GM18499 (cell line): ENCODE measurements around the gene ARHGEF17.
"Not testable (repeated sequence)": the region's sequence is repeated elsewhere in the genome, so short reads cannot be mapped to it uniquely, and the experiment has no call there.

Experiments used
- ATAC-seq: cut with Tn5 transposase; IDR thresholded peaks from one replicate; pipeline ENCODE4 v1.9.1; 2021; ENCODE audit warnings: moderate number of reproducible peaks; ENCODE audit not compliant: insufficient read depth, unreplicated experiment

The ARHGEF17 gene, protein sequence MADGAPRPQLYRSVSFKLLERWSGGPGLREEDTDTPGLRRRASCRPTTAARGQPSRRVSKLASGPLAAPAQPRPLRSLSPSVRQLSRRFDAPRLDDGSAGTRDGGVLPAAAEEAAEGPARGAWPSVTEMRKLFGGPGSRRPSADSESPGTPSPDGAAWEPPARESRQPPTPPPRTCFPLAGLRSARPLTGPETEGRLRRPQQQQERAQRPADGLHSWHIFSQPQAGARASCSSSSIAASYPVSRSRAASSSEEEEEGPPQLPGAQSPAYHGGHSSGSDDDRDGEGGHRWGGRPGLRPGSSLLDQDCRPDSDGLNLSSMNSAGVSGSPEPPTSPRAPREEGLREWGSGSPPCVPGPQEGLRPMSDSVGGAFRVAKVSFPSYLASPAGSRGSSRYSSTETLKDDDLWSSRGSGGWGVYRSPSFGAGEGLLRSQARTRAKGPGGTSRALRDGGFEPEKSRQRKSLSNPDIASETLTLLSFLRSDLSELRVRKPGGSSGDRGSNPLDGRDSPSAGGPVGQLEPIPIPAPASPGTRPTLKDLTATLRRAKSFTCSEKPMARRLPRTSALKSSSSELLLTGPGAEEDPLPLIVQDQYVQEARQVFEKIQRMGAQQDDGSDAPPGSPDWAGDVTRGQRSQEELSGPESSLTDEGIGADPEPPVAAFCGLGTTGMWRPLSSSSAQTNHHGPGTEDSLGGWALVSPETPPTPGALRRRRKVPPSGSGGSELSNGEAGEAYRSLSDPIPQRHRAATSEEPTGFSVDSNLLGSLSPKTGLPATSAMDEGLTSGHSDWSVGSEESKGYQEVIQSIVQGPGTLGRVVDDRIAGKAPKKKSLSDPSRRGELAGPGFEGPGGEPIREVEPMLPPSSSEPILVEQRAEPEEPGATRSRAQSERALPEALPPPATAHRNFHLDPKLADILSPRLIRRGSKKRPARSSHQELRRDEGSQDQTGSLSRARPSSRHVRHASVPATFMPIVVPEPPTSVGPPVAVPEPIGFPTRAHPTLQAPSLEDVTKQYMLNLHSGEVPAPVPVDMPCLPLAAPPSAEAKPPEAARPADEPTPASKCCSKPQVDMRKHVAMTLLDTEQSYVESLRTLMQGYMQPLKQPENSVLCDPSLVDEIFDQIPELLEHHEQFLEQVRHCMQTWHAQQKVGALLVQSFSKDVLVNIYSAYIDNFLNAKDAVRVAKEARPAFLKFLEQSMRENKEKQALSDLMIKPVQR (N-terminal part only)

DNA sequence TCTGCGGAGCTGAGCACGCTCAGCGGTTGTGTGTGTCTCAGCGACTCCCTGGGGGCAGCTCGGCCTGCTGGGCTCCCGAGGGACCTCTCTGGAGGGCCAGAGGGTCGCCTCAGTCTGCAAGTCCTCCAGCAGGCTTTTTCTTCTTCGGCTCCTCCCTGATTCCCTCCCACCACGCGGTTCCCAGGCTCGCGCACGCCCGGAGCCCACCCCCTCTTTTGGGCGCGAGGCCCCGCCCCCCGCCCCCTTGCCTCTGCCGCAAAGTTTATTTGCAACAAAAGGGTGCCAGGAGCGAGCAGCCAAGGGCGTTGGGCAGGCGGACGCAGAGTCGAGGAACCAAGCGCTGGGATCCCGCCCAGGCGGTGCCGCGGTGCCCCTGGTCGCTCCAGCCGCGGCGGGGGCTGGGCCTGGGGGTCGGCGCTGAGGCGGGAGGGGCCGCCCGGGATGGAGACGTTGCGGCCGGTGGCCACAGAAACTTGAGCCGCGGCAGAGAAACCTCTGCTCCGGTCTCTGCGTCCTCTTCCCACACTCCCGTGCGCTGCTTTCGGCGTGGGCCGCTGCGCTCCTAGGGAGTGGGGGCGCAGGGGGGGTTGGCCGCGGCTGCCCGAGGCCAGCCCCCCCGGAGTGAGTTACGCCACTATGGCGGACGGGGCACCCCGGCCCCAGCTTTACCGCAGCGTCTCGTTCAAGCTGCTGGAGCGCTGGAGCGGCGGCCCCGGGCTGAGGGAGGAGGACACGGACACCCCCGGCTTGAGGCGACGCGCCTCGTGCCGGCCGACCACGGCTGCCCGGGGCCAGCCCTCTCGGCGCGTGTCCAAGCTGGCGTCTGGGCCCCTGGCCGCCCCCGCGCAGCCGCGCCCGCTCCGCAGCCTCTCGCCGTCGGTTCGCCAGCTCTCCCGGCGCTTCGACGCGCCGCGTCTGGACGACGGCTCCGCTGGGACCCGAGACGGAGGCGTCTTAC lies at the start of gene ARHGEF17:
Gene ARHGEF17 (plus strand): TSS at position 274 of the 958 bp plus-strand sequence. CDS start 363 bp downstream, at position 637.
- no peak for ATAC-seq

DNA sequence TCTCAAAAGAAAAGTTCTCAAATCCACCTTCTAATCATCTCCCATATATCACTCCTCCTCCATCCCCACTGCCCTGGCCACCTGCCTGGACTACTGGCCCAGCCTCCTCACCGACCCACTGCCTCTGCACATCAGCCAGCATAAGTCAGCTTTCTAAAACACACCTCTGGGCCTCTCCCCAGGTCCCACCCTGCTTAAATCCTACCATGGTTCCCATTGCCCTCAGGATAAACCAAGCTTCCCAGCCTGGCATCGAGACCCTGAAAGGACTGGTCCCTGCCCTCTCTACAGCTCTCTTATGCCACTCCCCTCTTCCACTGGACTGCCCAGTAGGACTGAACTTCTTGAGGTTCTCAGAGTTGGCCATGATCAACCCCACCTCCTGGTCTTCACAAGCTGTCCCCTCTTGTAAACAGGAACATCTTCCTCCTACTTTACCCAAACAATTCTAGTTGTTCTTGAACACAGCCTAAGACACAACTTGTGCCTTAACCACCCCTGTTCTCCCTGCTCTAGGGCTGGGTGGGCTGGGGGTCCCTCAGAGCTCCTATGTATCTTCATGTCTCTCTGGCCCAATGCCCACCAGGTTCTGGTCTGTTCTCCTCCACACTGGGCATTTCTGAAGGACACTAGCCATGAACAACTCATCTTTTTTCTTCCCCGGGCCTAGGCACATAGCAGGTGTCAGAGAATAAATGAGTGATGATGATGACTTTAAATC lies 48.5 kb upstream of the ARHGEF17 start:
- no peak for ATAC-seq

DNA sequence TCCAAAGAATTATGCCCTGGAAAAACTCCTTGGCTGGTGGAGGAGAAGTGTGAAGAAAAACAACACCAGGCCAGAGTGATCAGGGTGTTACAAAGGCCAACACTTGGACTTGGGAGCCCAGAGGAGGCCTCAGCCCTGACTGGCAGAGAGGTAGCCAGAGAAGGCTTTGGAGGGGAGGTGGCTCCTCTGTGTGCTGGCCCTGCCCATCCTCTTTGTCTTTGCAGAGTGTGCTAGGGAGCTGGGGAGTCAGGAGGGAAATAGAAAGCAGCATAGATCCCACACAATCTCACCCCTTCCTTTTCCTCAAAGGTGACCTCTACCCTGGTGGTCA lies 48.0 kb upstream of the ARHGEF17 start:
- no peak for ATAC-seq

DNA sequence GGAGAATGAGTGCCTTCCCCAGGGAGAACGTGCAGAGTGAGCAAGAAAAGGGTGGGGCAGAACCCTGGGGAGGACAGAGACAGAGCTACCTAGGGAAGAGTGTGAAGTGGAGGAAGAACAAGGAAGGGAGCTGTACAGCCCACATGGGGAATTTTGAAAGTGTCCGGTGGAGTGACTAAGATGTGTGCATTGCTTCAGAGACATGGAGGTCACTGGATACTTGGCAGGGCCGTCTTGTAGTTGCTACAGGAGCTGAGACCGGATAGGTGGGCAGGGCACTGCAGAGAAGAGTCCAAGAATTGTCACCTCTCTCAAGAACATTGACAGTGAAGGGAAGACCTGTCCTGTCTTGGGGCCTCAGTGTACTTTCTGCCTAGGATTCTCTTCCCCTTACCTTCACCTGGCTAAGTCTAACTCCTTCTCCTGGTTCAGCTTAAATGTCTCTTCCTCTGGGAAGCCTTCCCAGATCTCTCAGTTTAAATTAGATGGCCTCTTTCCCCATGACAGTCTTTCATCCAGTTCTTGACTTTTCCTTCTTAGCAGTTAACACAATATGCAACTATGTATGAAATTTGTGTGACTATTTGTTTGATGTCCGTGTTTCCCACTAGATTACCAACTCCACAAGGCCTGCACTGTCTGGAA lies 45.1 kb upstream of the ARHGEF17 start:
- ATAC-seq: no peak

DNA sequence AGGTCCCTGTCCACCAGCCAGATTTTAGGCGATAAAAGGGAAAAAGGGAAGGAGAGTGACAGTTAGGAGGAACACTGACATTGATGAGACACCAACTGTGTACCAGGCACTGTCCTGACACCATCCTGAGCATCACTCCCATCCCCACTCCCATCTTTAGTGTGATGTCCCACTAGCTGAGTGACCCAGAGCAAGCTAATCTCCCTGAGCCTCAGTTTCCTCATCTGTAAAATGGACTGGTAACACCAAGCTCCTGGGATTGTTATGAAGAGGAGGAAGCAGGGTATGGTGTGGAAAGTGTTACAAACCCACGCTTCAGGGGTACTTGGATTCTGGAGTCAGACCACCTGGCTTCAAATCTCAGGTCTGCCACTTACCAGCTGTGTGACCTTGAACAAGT lies 44.4 kb upstream of the ARHGEF17 start:
- no peak for ATAC-seq

DNA sequence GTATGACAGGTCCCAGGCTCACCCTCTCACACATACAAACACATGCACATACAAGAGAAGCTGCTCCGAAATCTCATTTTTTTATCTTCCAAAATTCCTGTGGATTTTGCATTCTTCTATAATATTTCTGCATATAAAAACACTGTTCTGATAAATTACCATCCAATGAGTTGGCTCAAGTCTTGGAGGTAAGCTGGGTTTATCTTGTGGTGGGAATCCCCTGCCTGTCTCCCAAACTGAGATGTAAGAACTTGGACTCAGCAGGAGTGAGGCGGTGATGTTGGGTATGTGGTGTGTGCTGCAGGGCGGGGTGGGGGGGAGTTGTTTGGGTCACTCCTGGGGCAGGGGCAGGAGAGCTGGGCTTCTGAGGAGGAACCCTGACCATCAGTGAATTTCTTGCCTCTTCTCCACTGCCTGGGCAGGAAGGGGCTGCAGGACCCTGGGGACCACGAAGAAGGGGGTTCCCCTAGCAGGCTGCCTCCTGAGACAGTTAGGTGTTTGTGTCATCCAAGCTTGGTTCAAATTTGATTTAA lies 42.7 kb upstream of the ARHGEF17 start:
- ATAC-seq: no peak

DNA sequence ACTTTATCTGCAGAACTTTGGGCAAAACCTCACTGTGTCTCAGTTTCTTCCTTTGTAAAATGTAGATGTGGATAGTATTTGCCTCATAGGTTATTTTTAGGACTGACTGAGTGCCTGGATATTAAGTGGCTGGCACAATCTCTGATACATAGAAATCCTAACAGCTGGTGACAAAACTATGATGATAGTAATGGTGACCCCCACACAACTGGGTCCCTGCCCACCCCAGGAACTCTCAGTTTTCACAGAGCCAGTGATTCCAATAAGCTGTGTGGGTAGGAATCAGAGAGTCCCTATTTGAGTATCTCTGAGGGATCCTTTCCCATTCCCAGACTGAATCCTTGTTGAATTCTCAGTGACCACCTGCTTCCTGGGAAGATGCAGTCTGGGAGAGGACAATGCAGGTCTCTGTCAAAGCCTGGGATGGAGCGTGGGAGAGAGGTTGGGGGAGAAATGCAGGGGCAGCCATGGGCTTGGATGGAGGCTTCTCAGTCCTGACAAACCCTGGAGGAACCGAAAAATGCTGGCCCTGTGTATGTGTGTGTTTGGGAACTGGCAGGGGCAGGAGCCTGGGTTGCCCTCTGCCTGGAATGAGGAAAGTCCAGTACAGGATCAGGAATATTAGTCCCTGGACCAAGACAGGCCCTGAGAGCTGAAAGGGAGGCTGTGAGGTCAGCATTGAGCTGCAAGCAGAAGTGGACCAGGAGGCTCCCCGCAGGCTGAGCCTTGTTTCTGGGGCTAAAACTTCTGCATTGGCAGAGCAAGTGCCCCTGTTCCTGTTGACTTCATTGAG lies 42.0 kb upstream of the ARHGEF17 start:
- ATAC-seq: no peak

DNA sequence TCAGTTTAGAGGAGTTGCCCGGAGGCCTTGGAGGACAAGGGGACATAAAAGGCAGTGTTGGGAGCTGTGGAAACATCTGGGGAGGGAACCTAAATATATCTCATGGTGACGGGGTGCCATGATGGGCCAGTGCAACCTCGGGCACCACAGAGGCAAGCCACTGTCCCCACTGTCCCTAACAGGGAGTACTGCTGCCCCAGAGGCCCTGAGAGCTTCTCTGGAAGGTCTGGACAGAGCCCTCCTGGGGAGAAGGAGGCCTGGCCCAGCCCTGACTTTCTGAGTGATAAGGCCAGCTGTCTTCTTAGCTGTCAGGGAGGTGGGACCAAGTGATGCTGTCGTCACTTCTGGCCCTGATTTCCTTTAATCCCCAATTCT lies 41.4 kb upstream of the ARHGEF17 start:
- no peak for ATAC-seq

DNA sequence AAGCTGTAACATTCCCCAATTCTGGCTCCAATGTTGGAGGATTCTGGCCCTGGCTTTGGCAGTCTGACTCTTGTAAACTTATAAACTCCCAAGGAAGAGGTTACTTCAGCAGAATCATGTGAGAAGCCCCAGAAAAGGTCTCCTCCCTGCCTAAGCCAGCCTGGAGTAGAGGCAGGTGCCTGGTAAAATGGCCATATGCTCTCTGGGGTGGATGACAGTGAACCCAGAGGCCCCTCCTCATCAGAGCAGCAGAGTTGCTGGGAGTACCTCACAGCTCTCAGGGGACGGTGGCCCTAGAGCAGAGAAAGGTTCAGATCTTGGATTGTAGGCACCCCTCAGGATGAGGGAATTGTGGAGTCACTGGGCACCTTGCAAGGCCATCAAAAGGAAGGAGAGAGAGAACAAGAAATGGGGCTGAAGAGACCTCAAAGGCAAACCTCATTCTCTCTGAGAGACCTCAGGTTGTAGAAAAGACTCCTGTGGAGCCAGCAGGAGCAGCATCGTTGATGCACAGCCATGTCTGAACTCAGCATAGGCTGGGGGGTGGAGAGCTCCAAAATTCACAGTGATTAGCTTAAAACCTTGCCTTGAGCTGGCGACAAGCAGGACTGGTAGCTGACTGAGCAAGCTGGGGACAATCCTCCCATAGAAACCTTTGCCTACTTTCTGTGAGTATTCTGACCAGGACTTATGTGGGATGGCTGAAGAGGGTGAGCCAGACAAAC lies 40.8 kb upstream of the ARHGEF17 start:
- ATAC-seq: no peak

DNA sequence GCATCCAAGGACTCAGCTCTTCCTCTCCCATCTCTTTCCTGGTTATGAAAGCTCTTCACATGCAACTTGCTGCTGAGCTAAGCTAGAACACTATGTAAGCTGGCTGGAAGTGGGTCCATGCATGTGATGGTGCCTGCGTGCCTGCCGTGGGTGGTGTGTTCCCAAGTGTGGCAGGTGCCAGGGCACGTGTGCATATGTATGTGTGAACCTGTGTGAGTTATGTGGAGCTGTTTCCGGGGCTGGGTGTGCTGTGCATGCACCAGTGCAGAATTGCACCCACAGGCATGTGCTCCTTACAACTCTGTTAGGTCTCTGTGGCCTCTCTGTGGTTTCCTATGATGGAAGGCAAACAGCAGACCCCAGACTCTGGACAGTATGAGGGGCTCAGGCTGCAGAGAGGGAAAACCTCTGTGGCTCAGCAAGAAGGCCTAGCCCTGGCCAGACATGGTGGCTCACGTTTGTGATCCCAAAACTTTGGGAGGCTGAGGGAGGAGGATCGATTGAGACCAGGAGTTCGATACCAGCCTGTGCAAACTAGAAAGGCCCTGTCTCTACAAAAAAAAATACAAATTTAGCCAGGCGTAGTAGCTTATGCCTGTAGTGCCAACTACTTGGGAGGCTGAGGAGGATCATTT lies 40.1 kb upstream of the ARHGEF17 start:
- ATAC-seq: no peak

DNA sequence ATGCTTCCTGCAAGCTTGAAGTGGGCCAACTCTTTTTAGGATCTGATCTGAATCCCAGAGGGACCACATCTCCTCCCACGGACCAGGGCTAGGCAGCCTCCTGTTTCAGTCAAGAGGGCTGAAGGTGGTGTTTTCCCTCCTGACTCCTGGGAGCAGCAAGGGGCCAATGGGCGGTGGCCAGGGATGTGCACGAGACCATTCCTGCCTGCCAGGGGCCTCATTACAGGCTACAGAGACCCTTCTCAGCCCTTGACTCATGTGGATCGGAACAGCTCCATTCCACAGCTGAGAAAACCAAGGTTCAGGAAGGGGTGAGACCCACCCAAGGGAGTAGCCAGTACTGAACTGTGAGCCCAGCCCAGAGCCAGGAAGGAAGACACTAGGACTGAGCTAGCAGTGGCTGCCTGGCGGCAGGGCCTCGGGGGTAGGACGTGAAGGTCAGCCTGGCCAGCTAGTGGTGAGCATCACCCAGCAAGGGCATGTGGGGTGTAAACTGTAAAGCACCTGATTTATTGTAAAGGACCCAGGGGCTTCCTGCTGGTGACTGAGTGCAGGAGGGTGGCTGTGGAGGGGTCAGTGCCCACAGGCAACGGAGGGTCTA lies 39.3 kb upstream of the ARHGEF17 start:
- ATAC-seq: no peak

DNA sequence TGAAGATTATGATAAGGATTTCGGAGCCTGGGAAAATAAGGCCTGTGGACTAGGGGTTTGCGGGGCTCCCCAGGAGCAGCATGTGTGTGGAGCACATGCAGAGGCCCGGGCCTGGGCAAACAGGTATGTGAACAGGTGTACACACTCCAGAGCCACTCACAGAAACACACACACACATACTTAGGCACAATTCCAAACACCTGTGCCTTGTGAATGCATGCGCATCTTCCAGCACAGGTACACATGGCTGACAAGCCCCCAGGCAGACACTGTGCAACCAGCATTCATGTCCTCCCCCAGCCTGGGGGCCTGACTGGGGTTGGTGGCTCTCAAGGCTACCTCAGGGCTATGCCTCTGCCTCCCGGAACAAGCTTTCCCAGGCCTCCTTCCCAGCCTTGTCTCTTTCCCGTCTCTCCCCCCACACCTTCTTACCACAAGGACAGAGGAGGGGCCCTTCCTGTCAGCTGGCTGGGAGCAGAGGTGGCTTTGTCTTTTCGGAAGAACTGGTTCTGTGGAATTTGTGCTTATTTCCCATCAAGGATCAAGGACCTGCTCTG lies 38.5 kb upstream of the ARHGEF17 start:
- no peak for ATAC-seq

DNA sequence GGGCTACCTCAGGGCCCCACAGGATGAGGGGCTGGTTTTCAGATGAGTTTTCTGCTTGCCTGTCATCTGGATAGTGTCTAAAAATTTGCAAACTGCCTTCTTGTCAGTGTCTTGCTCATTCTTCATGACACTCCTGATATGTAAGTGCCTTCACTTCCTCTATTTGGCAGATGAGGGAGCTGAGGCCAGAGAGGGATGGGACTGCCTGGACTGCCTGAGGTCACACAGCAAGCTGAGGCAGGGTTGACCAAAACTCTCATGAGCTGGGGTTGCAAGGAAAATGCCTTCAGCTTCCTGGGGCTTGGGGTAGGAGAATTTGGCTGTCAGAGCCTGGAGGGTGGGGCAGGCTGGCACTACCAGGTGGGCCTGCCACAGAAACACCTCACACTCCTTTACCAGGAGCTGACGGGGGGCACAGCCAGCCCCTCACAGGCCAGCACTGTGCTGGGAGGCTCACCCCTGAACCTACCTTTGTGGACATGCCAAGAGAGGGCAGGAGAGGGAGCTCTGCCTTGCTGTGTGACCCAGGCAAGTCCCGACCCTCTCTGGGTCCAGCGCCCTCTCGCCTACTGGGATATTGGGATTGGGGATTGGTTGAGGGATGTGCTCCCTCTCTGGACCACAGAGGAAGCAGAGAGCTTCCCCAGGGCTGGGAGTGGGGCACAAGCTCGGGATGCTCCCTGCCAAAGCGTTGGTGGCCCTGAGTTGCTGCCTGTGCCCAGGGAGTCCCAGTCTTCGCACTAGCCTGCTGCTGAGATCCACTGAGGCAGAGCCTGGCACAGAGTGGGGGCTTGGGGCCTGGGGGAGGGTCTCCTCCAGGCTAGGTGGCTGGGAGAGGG lies 37.8 kb upstream of the ARHGEF17 start:
- ATAC-seq: no peak

DNA sequence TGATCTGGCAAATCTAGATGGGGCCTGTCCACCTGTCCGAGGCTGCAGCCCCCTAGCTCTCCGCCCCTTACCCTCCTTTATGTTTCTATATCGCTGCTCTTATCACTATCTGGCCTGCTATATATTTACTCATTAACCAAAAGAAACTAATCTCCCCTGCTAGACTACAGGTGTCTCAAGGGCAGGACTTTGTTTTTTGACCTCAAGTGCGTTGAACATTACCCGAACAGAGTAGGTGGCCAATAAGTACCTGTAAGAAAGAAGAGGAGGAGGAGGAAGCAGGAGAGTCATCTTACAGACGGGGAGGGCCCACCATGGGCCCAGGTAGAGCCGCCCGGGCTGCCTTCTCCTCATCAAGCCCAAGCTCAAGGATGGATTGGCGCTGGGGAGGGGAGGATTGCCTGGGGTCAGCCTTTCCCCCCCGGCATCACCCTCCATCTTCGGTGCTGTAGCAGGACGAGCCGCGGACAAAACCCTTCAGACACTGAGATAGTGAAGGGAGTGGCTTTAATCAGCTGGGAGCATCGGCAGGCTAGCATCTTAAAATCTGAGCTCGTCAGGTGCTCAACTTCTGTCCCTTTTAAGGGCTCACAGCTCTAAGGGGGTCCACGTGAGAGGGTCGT lies 37.1 kb upstream of the ARHGEF17 start:
- ATAC-seq: no peak

DNA sequence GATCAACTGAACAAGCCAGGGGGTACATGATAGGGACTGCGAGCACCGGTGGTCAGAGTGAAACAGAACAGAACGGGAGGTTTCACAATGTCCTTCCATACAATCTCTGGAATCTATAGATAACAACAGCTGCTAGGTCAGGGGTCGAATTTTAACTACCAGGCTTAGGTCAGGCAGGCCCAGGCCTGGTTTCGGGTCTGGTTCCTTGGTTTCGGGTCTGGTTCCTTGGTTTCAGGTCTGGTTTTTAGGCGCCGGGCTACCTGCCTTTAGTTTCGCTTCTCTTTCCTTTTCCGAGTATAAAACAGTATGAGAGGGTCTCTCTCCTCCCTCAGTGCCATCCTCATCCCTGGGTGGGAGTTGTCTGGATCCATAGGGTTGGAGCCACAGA lies 36.6 kb upstream of the ARHGEF17 start:
- ATAC-seq: not testable (repeated sequence)
